ENCODE measurements around the gene ANKS1B. TPM values are rescaled to one million over a fixed set of nuclear protein-coding genes. Genes with fewer than 3 reads are reported as not detected.

The ANKS1B gene
- total RNA-seq, 2 donors from 2014 or later, result 45.5 to 65.9 TPM

GRCh38 chr12:98799146-98799810 lies 1185.5 kb downstream of the ANKS1B start:
- Histone ChIP-seq H3K27me3 (replicated peaks; ENCODE audit: insufficient read depth) (no peaks in the 10 kb centered on the region), H3K27ac (no peak overlapping the region), H3K4me3 (no peak overlapping the region), H3K36me3 (no peaks in the 10 kb centered on the region), H3K4me1 (ENCODE audit: control insufficient read depth in 1 of 2, low read depth in 2 of 2) (peaks cover 0 to 6% of the 10 kb centered on the region in 2 donors), H3K9me3 (no peaks in the 10 kb centered on the region)
- no peak for TF ChIP-seq CTCF (IDR thresholded peaks at IDR 0.05)
- ATAC-seq (ENCODE audit: insufficient number of reproducible peaks, low FRiP score, low read depth) (no peak), DNase-seq (ENCODE audit: low spot score) (no peak)

- DNase-seq (ENCODE audit: low spot score) (no peak), ATAC-seq (ENCODE audit: insufficient number of reproducible peaks, low FRiP score, low read depth) (no peak)
- Histone ChIP-seq H3K27me3 (replicated peaks; ENCODE audit: insufficient read depth) (no peaks in the 10 kb centered on the region), H3K4me1 (ENCODE audit: control insufficient read depth in 1 of 2, low read depth in 2 of 2) (peaks cover 0 to 6% of the 10 kb centered on the region in 2 donors), H3K9me3 (no peaks in the 10 kb centered on the region), H3K36me3 (no peaks in the 10 kb centered on the region), H3K27ac (no peak overlapping the region), H3K4me3 (no peak overlapping the region)
- no peak for TF ChIP-seq CTCF (IDR thresholded peaks at IDR 0.05)
Measured at GRCh38 chr12:98797200-98797599, 1187.5 kb downstream of the ANKS1B start.

GRCh38 chr12:98796745-98797144 lies 1188.0 kb downstream of the ANKS1B start:
- Histone ChIP-seq H3K27me3 (replicated peaks; ENCODE audit: insufficient read depth) (no peaks in the 10 kb centered on the region), H3K27ac (no peak overlapping the region), H3K36me3 (no peaks in the 10 kb centered on the region), H3K4me3 (no peak overlapping the region), H3K9me3 (no peaks in the 10 kb centered on the region), H3K4me1 (ENCODE audit: control insufficient read depth in 1 of 2, low read depth in 2 of 2) (peaks cover 0 to 4% of the 10 kb centered on the region in 2 donors)
- DNase-seq (ENCODE audit: low spot score), result no peak
- no peak for TF ChIP-seq CTCF (IDR thresholded peaks at IDR 0.05)
- no peak for ATAC-seq (ENCODE audit: insufficient number of reproducible peaks, low FRiP score, low read depth)

- H3K4me3 ChIP-seq, result no peak overlapping the region
- no peaks in the 10 kb centered on the region for H3K36me3 ChIP-seq
- no peaks in the 10 kb centered on the region for H3K4me1 ChIP-seq (ENCODE audit: control insufficient read depth in 1 of 2, low read depth in 2 of 2)
- H3K27ac ChIP-seq, result no peak overlapping the region
- no peak for DNase-seq (ENCODE audit: low spot score)
- TF ChIP-seq CTCF (IDR thresholded peaks at IDR 0.05), result no peak
- ATAC-seq (ENCODE audit: insufficient number of reproducible peaks, low FRiP score, low read depth), result no peak
- no peaks in the 10 kb centered on the region for H3K9me3 ChIP-seq
- H3K27me3 ChIP-seq (replicated peaks; ENCODE audit: insufficient read depth), result no peaks in the 10 kb centered on the region
Measured at GRCh38 chr12:98793121-98793520, 1191.6 kb downstream of the ANKS1B start.

GRCh38 chr12:98791406-98791805 lies 1193.3 kb downstream of the ANKS1B start:
- no peaks in the 10 kb centered on the region for H3K4me1 ChIP-seq (ENCODE audit: control insufficient read depth in 1 of 2, low read depth in 2 of 2)
- no peak for TF ChIP-seq CTCF (IDR thresholded peaks at IDR 0.05)
- no peak overlapping the region for H3K27ac ChIP-seq
- ATAC-seq (ENCODE audit: insufficient number of reproducible peaks, low FRiP score, low read depth), result no peak
- DNase-seq (ENCODE audit: low spot score), result no peak
- no peaks in the 10 kb centered on the region for H3K27me3 ChIP-seq (replicated peaks; ENCODE audit: insufficient read depth)
- H3K36me3 ChIP-seq, result no peaks in the 10 kb centered on the region
- H3K4me3 ChIP-seq, result no peak overlapping the region
- H3K9me3 ChIP-seq, result no peaks in the 10 kb centered on the region
